RPMI7951 (cell line): Measurements from ENCODE around the gene NCS1. TPM values are rescaled to one million over a fixed set of nuclear protein-coding genes. Genes with fewer than 3 reads are reported as not detected.
"Not testable (repeated sequence)": the region's sequence is repeated elsewhere in the genome, so short reads cannot be mapped to it uniquely, and the experiment has no call there.

Experiments
- DNase-seq: peaks from one replicate; pipeline ENCODE4 v3.0.0-alpha.2; 2012; ENCODE audit warnings: low read depth
- total RNA-seq: library from RNA; depleted of rRNA; stranded (reverse); fragments of >200 nt; shearing (Covaris generic); gene quantifications from 2 replicates; pipeline ENCODE4 v1.2.3, GENCODE V29; 2014

Gene NCS1
- total RNA-seq, 1 experiment from 2014 or later, result 23.2 TPM

GRCh38 chr9:130237763-130238524 is 65.7 kb downstream of the NCS1 start:
- no peak for DNase-seq

DNA sequence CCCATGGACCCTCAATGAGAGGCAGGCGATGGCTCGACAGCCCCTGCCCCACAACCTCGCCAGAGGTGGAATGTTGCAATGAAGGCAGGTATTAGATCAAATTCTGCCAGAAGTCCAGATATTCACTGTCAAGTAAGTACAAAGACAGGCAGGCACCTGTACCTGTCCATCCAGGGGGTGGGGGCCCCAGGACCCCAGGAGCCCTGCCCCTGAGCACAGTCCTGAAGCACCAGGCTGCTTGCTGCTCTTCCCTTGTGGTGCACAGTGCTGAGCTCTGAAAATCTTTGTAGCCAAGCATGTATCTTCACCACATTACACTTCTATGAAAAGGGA is 67.1 kb downstream of the NCS1 start:
- DNase-seq, result no peak

GRCh38 chr9:130239741-130240241 is 67.6 kb downstream of the NCS1 start:
- peak; percentile 72 for DNase-seq

DNA sequence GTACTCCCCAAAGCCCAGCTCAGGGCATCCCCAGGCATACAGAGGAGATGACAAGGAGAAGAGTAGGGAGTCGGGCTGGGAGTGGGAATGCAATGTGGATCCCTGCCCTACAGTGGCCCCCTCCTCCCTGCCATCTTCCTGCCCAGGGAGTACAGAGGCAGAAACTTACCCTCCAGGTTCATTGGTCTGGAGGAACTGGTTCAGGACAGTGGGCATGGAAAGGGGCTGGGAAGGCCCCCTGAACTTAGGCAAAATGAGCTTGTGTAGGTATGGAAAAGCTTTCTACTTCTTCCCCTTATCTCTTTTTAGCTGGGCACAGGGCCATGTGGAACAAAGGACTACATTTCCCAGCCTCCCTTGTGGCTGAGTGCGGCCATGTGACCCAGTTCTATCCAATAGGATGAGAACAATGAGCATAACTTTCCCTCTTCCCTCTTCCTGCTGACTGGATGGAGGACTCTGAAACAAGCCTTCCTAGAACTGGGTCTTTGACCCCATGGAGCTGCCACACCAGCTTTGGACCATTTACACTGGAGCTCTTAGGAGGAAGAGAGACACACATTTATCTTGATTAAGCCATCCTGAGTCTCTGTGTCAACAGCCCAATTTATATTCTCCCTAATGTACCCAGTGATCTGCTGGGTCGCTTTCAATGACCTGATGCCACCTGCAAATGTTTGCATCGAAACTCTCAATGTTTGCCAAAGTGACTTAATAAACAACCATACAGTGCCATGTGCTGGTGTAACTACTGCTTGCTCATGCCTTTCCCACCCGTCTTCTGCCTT is 68.4 kb downstream of the NCS1 start:
- DNase-seq, result peak; percentile 77

GRCh38 chr9:130241198-130241535 is 69.0 kb downstream of the NCS1 start:
- no peak for DNase-seq

GRCh38 chr9:130242270-130243014 is 70.2 kb downstream of the NCS1 start:
- no peak for DNase-seq

DNA sequence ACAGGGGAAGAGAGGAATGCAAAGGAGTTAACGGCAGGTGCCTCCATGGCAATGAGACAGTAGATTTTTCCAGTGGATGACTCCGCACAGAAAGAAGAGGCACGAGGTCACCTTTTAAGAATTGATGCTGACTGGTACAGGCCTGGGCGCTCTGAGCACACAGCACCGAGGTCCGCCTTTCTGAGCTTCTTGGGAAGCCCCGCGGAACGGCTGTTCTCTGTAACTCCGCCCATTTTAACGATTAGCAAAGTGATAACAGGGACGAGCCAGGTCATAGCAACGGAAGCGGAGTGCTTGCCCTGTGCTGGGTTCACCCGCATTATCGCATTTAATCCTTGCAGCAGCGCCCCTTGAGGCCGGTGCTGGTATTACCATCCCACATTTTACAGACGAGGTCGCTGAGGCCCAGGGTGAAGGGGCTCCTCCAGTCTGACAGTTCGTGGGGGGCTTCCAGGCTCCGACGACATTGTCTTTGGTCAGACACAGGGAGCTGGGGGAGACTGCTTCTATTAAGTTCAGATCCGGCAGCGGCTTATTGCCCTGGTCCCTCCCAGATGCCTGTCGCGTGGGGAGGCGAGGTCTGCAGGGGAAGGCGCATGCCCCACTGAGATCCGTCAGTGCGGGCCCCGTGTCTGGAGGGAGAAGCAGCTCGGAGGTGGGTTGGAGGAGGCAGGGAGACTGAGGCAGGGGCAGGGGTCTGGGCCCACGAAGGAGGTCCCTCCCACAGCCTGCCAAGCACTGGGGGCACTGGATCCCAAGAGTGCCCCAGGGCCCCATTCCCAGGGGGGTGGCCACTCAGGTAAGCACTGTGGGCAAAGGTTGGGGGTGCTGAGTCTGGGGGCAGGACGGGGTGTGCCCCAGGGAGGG is 71.0 kb downstream of the NCS1 start:
- peak; percentile 34 for DNase-seq

GRCh38 chr9:130243882-130244170 is 71.6 kb downstream of the NCS1 start:
- DNase-seq, result no peak

- DNase-seq, result no peak
Observed at GRCh38 chr9:130244548-130245165, 72.5 kb downstream of the NCS1 start.

- no peak for DNase-seq
Observed at GRCh38 chr9:130245474-130245873, 73.3 kb downstream of the NCS1 start.

- DNase-seq, result no peak
Observed at GRCh38 chr9:130246126-130246525, 73.9 kb downstream of the NCS1 start.

GRCh38 chr9:130254747-130255630 is 82.8 kb downstream of the NCS1 start:
- no peak for DNase-seq

GRCh38 chr9:130255631-130256134 is 83.5 kb downstream of the NCS1 start:
- no peak for DNase-seq

DNA sequence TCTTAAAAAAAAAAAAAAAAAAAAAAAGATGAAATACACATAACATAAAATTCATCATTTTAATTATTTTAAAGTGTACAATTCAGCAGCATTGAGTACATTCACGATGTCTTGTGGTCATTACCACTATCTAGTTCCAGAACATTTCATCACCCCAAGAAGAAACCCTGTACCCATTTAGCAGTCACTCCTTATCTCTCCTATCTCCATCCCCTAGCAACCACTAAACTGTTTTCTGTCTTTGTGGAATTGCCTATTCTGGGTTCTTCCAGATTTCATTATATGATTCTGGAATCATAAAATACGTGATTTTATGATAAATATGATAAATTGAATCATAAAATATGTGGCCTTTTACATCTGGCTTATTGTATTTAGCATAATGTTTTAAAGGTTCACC is 84.4 kb downstream of the NCS1 start:
- no peak for DNase-seq

- not testable (repeated sequence) for DNase-seq
Observed at GRCh38 chr9:130258137-130258536, 85.9 kb downstream of the NCS1 start.

- no peak for DNase-seq
Observed at GRCh38 chr9:130259044-130259443, 86.8 kb downstream of the NCS1 start.

DNA sequence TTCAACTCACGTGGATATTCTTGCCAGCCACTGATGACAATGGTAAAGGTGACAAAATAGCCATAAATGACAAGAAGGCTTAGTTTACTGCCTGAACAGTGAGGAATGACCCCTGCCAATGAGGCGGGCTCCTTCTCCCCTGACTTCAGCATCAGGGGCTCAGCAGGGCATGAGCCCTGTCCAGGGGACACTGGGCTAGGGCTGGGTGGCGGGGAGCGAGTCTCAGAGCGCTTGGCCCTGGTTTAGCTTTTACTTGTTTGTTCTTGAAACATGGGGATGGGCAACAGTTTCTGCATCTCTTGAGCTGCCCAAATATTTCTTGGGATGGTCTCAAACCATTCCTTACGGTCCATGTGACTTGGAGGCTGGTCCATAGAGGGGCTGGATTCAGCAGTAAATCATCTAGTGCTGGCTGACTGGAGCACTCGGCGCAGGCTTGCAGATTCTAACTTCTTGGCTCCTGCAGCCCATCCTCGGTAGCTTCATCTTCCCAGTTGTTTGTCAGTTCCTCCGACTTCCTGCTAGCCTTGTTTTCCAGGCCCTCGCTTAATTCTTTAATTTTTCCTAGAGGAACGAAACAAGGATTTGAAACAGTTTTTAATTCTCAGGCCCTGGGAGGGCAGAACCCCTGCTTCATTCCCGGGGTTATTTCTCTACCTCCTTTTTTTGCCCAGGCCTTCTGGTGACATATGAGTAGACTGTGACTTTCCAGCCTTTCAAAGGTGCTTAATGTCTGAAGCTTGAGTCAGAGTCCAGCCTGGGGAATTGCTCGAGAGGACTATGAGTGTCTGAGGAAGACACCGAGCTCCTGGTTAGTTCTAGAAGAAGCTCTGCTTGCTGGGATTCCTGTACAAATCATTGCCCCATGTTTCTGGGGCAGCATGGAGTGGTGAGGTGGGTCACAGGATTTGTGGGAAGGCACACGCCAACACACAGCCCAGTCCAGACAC is 88.9 kb downstream of the NCS1 start:
- DNase-seq, result no peak

- no peak for DNase-seq
Observed at GRCh38 chr9:130262061-130262745, 90.0 kb downstream of the NCS1 start.
